GM18873 (cell line): ENCODE results near the gene LTBP1.
"Not testable (repeated sequence)": the region's sequence is repeated elsewhere in the genome, so short reads cannot be mapped to it uniquely, and the experiment has no call there.

Source experiments
- ATAC-seq: cut with Tn5 transposase; IDR thresholded peaks from one replicate; pipeline ENCODE4 v1.9.1; 2021; ENCODE audit warnings: mild to moderate bottlenecking, moderate library complexity, moderate number of reproducible peaks; ENCODE audit not compliant: unreplicated experiment, low FRiP score

The LTBP1 gene

GRCh38 chr2:33383855-33384598 is 437.3 kb downstream of the LTBP1 start:
- no peak for ATAC-seq

- no peak for ATAC-seq
These were observed 437.8 kb downstream of the LTBP1 start for GRCh38 chr2:33384599-33384961.

GRCh38 chr2:33388996-33389395 is 442.2 kb downstream of the LTBP1 start:
- ATAC-seq: no peak

- not testable (repeated sequence) for ATAC-seq
These were observed 442.9 kb downstream of the LTBP1 start for GRCh38 chr2:33389695-33390094.

- no peak for ATAC-seq
These were observed 444.9 kb downstream of the LTBP1 start for GRCh38 chr2:33391529-33392255.

GRCh38 chr2:33392366-33392765 is 445.6 kb downstream of the LTBP1 start:
- no peak for ATAC-seq

GRCh38 chr2:33395034-33395433 is 448.3 kb downstream of the LTBP1 start:
- ATAC-seq: no peak

GRCh38 chr2:33395655-33396249 is 449.0 kb downstream of the LTBP1 start:
- no peak for ATAC-seq

- no peak for ATAC-seq
These were observed 457.6 kb downstream of the LTBP1 start for GRCh38 chr2:33404321-33404720.

GRCh38 chr2:33406622-33407021 is 459.9 kb downstream of the LTBP1 start:
- ATAC-seq: no peak

GRCh38 chr2:33408109-33408508 is 461.4 kb downstream of the LTBP1 start:
- ATAC-seq: no peak

GRCh38 chr2:33409417-33409955 is 462.7 kb downstream of the LTBP1 start:
- ATAC-seq: no peak

GRCh38 chr2:33411765-33412164 is 465.0 kb downstream of the LTBP1 start:
- ATAC-seq: no peak

GRCh38 chr2:33412920-33413319 is 466.2 kb downstream of the LTBP1 start:
- ATAC-seq: no peak

- no peak for ATAC-seq
These were observed 472.9 kb downstream of the LTBP1 start for GRCh38 chr2:33419581-33420200.

GRCh38 chr2:33420726-33421125 is 474.0 kb downstream of the LTBP1 start:
- ATAC-seq: no peak

- ATAC-seq: no peak
These were observed 475.1 kb downstream of the LTBP1 start for GRCh38 chr2:33421820-33422219.

- ATAC-seq: no peak
These were observed 478.4 kb downstream of the LTBP1 start for GRCh38 chr2:33425161-33425560.

GRCh38 chr2:33425586-33426031 is 478.9 kb downstream of the LTBP1 start:
- no peak for ATAC-seq

- ATAC-seq: no peak
These were observed 480.0 kb downstream of the LTBP1 start for GRCh38 chr2:33426666-33427231.
